Caco-2 (cell line): ENCODE data around the gene SH2D2A. TPM values are rescaled to one million over a fixed set of nuclear protein-coding genes. Genes with fewer than 3 reads are reported as not detected.
A peak's percentile ranks its signal among the peaks of the same experiment; 100 is the strongest.

ENCODE experiments used
- BruUV-seq: library from RNA; stranded (reverse); fragments of 400-500 nt; replicated peaks from 2 replicates; lab custom pipeline; 2021; lab: Mats Ljungman, UMichigan
- CTCF ChIA-PET: fragments of 300-600 bp; sonication (Branson Sonifier 250); formaldehyde crosslinking; loops from one replicate; lab custom pipeline; 2022; ENCODE audit warnings: antibody characterized with exemption; lab: Charles Lee
- POLR2A ChIA-PET: fragments of 300-600 bp; sonication (Branson Sonifier 250); formaldehyde crosslinking; loops from one replicate; lab custom pipeline; 2022; ENCODE audit warnings: antibody characterized with exemption; lab: Charles Lee
- DNase-seq, 2 experiments: peaks; one replicate each; pipeline versions ENCODE4 v3.0.0 to v3.0.0-alpha.2; 2020 to 2022
- H3K27me3 ChIP-seq: replicated peaks from 2 replicates; pipeline ENCODE4 v1.6.0; 2011; ENCODE audit warnings: low read length; ENCODE audit not compliant: control insufficient read depth, insufficient read depth
- H3K36me3 ChIP-seq: 2 replicates; pipeline ENCODE4 v1.5.1; 2011; ENCODE audit warnings: low read length; ENCODE audit not compliant: control insufficient read depth, insufficient read depth
- H3K4me1 ChIP-seq: fragments of 250-450 bp; sonication (Bioruptor Pico); 2 replicates; pipeline ENCODE4 v1.5.1; 2020; ENCODE audit warnings: mild to moderate bottlenecking
- H3K4me3 ChIP-seq: 2 replicates; pipeline ENCODE4 v1.5.1; 2011; ENCODE audit warnings: low read depth, mild to moderate bottlenecking, control low read depth, low read length
- H3K9me3 ChIP-seq: fragments of 250-450 bp; sonication (Bioruptor Pico); 2 replicates; pipeline ENCODE4 v1.5.1; 2020; ENCODE audit warnings: mild to moderate bottlenecking, moderate library complexity
- H3K27ac Mint-ChIP-seq: one replicate; pipeline ENCODE4 v1.8.0; 2022; ENCODE audit warnings: mixed read lengths; ENCODE audit not compliant: unreplicated experiment
- H3K27me3 Mint-ChIP-seq: one replicate; pipeline ENCODE4 v1.8.0; 2022; ENCODE audit warnings: mixed read lengths; ENCODE audit not compliant: insufficient read depth, unreplicated experiment
- H3K36me3 Mint-ChIP-seq: one replicate; pipeline ENCODE4 v1.8.0; 2022; ENCODE audit warnings: mild to moderate bottlenecking, mixed read lengths; ENCODE audit not compliant: insufficient read depth, unreplicated experiment
- H3K4me1 Mint-ChIP-seq: one replicate; pipeline ENCODE4 v1.8.0; 2022; ENCODE audit warnings: low read depth, mixed read lengths; ENCODE audit not compliant: unreplicated experiment
- H3K4me3 Mint-ChIP-seq: one replicate; pipeline ENCODE4 v1.8.0; 2022; ENCODE audit warnings: mild to moderate bottlenecking, moderate library complexity, mixed read lengths; ENCODE audit not compliant: unreplicated experiment
- H3K9me3 Mint-ChIP-seq: one replicate; pipeline ENCODE4 v1.8.0; 2022; ENCODE audit warnings: mixed read lengths; ENCODE audit not compliant: unreplicated experiment
- CTCF ChIP-seq, 2 experiments: fragments of 200-600 bp in 1 of 2; IDR thresholded peaks; 1 replicate in 1 of 2; 2 replicates in 1 of 2; pipeline versions ENCODE4 v1.5.1 to v1.8.0; 2011 to 2022; ENCODE audit warnings: antibody characterized with exemption in 1 of 2, control low read depth in 1 of 2, inconsistent platforms in 1 of 2, low read depth in 1 of 2, low read length in 1 of 2, mild to moderate bottlenecking in 1 of 2, moderate library complexity in 1 of 2; ENCODE audit not compliant: insufficient read depth in 1 of 2, severe bottlenecking in 1 of 2, unreplicated experiment in 1 of 2
- intact Hi-C: fragments of 100-400 bp; cut with micrococcal nuclease; formaldehyde crosslinking; loops from one replicate; pipeline ENCODE4 v1.10.0; 2022; ENCODE audit not compliant: unreplicated experiment
- total RNA-seq: library from RNA; stranded (reverse); gene quantifications from 2 replicates; pipeline ENCODE4 v1.2.3, GENCODE V29; 2022

Gene SH2D2A
- total RNA-seq, 1 experiment from 2014 or later: 5.5 TPM

GRCh38 chr1:156775799-156776198 is 40.8 kb downstream of the SH2D2A start:
- H3K36me3 Mint-ChIP-seq: peaks cover 49% of the 10 kb centered on the region
- no peak for TF ChIP-seq CTCF (IDR thresholded peaks at IDR 0.05; ENCODE audit: insufficient read depth in 1 of 2, low read depth in 1 of 2, low read length in 1 of 2, severe bottlenecking in 1 of 2, unreplicated experiment in 1 of 2)
- no peaks in the 10 kb centered on the region for H3K9me3 Mint-ChIP-seq
- ChIA-PET POLR2A (no interaction called here), CTCF (no interaction called here)
- H3K4me1 Mint-ChIP-seq: peaks cover 21% of the 10 kb centered on the region
- Histone ChIP-seq H3K36me3 (peaks cover 3% of the 10 kb centered on the region), H3K9me3 (no peaks in the 10 kb centered on the region), H3K4me1 (peaks cover 4% of the 10 kb centered on the region; the same call in 1 of the 2 replicates), H3K27me3 (no peaks in the 10 kb centered on the region), H3K4me3 (no peak overlapping the region)
- H3K4me3 Mint-ChIP-seq: no peak overlapping the region
- no peak overlapping the region for H3K27ac Mint-ChIP-seq
- H3K27me3 Mint-ChIP-seq: no peaks in the 10 kb centered on the region
- intact Hi-C loops: no loop called here
- no peak for DNase-seq
- BruUV-seq: no TSS peak

- H3K27me3 Mint-ChIP-seq: no peaks in the 10 kb centered on the region
- no peaks in the 10 kb centered on the region for H3K9me3 ChIP-seq
- intact Hi-C loops: no loop called here
- H3K27me3 ChIP-seq: no peaks in the 10 kb centered on the region
- TF ChIP-seq CTCF (IDR thresholded peaks at IDR 0.05; ENCODE audit: insufficient read depth in 1 of 2, low read depth in 1 of 2, low read length in 1 of 2, severe bottlenecking in 1 of 2, unreplicated experiment in 1 of 2): peak; percentile 10 to 22
- POLR2A ChIA-PET: no interaction called here
- H3K4me3 Mint-ChIP-seq: no peak overlapping the region
- H3K4me1 Mint-ChIP-seq: peaks cover 39% of the 10 kb centered on the region
- H3K36me3 ChIP-seq: peaks cover 4% of the 10 kb centered on the region
- BruUV-seq: no TSS peak
- H3K36me3 Mint-ChIP-seq: peaks cover 65% of the 10 kb centered on the region
- no peak for DNase-seq
- H3K9me3 Mint-ChIP-seq: no peaks in the 10 kb centered on the region
- H3K4me1 ChIP-seq: peaks cover 12% of the 10 kb centered on the region; the same call in 1 of the 2 replicates
- H3K27ac Mint-ChIP-seq: no peak overlapping the region
- H3K4me3 ChIP-seq: no peak overlapping the region
- CTCF ChIA-PET: interaction anchor here (1.2 kb wide), 1 partner anchor 47 kb away, joined by 7 read pairs; no protein-coding TSS in a partner anchor
Measured at GRCh38 chr1:156773607-156774006, 43.0 kb downstream of the SH2D2A start.

GRCh38 chr1:156772728-156773497 is 43.7 kb downstream of the SH2D2A start:
- Histone ChIP-seq H3K9me3 (no peaks in the 10 kb centered on the region), H3K36me3 (peaks cover 4% of the 10 kb centered on the region), H3K4me1 (peaks cover 12% of the 10 kb centered on the region; the same call in 1 of the 2 replicates), H3K4me3 (no peak overlapping the region), H3K27me3 (no peaks in the 10 kb centered on the region)
- no peak for DNase-seq
- Mint-ChIP-seq H3K4me1 (peaks cover 42% of the 10 kb centered on the region), H3K27ac (no peak overlapping the region), H3K9me3 (no peaks in the 10 kb centered on the region), H3K4me3 (no peak overlapping the region), H3K36me3 (peaks cover 59% of the 10 kb centered on the region), H3K27me3 (no peaks in the 10 kb centered on the region)
- ChIA-PET POLR2A (interaction anchor here (0.5 kb wide), 1 partner anchor 273 kb away, joined by 4 read pairs; the partner anchor contains the start of gene MEF2D), CTCF (interaction anchor here (1.1 to 1.2 kb wide), 2 partner anchors 47 to 119 kb away, joined by 6 to 7 read pairs; no protein-coding TSS in a partner anchor)
- TF ChIP-seq CTCF (IDR thresholded peaks at IDR 0.05; ENCODE audit: insufficient read depth in 1 of 2, low read depth in 1 of 2, low read length in 1 of 2, severe bottlenecking in 1 of 2, unreplicated experiment in 1 of 2): no peak
- intact Hi-C loops: no loop called here
- BruUV-seq: no TSS peak
